OCI-LY3 (cell line): ENCODE data around the gene COL12A1.

ENCODE experiments used
- H2AFZ ChIP-seq: fragments of 200-600, 300-600 bp; shearing (Covaris generic); 2 replicates; pipeline ENCODE4 v1.6.0; 2014; ENCODE audit warnings: antibody characterized with exemption, low read depth, low read length
- H3K27ac ChIP-seq: fragments of 200-600, 300-600 bp; sonication (generic); 2 replicates; pipeline ENCODE4 v1.5.1; 2014; ENCODE audit warnings: mild to moderate bottlenecking, low read length, moderate library complexity, mixed read lengths
- H3K27me3 ChIP-seq: fragments of 200-600, 300-600 bp; sonication (generic); 2 replicates; pipeline ENCODE4 v1.6.1; 2014; ENCODE audit warnings: low read depth, low read length, mixed read lengths
- H3K36me3 ChIP-seq: fragments of 200-600, 300-600 bp; sonication (generic); replicated peaks from 2 replicates; pipeline ENCODE3; 2014; ENCODE audit warnings: low read depth, low read length, mixed read lengths
- H3K4me1 ChIP-seq: fragments of 300-600, 200-600 bp; sonication (generic); 2 replicates; pipeline ENCODE4 v1.6.1; 2014; ENCODE audit warnings: low read length, mixed read lengths
- H3K4me2 ChIP-seq: fragments of 200-600, 300-600 bp; sonication (generic); 2 replicates; pipeline ENCODE4 v1.6.1; 2014; ENCODE audit warnings: low read length, mixed read lengths
- H3K4me3 ChIP-seq: fragments of 300-600, 200-600 bp; sonication (generic); 2 replicates; pipeline ENCODE4 v1.5.1; 2014; ENCODE audit warnings: antibody characterized with exemption, mild to moderate bottlenecking, low read length, moderate library complexity
- H3K79me2 ChIP-seq: fragments of 300-600, 200-600 bp; shearing (Covaris generic); 2 replicates; pipeline ENCODE4 v1.6.1; 2014; ENCODE audit warnings: mild to moderate bottlenecking, low read length, mixed read lengths
- H3K9ac ChIP-seq: fragments of 300-600, 200-600 bp; shearing (Covaris generic); 2 replicates; pipeline ENCODE4 v1.6.0; 2014; ENCODE audit warnings: mild to moderate bottlenecking, low read length, moderate library complexity
- H3K9me3 ChIP-seq: fragments of 200-600, 300-600 bp; shearing (Covaris generic); 2 replicates; pipeline ENCODE4 v1.6.1; 2014; ENCODE audit warnings: low read length, mixed read lengths; ENCODE audit not compliant: insufficient read depth
- H4K20me1 ChIP-seq: fragments of 200-600, 300-600 bp; sonication (generic); 2 replicates; pipeline ENCODE4 v1.6.1; 2016; ENCODE audit warnings: low read length, mixed read lengths; ENCODE audit not compliant: insufficient read depth
- CTCF ChIP-seq: fragments of 200-600, 300-600 bp; sonication (generic); IDR thresholded peaks from 2 replicates; pipeline ENCODE4 v1.5.1; 2014; ENCODE audit warnings: antibody characterized with exemption, low read length, low read depth
- EZH2phosphoT487 ChIP-seq: fragments of 200-600 bp; shearing (Covaris generic); IDR thresholded peaks from 2 replicates; pipeline ENCODE4 v1.6.1; 2018; ENCODE audit warnings: antibody characterized with exemption, mixed run types, low read depth

COL12A1 gene

GRCh38 chr6:75169689-75170586 is 35.9 kb downstream of the COL12A1 start:
- no peaks in the 10 kb centered on the region for H3K9me3 ChIP-seq
- no peak overlapping the region for H2AFZ ChIP-seq
- H3K9ac ChIP-seq: no peak overlapping the region
- H3K4me2 ChIP-seq: no peak overlapping the region
- no peaks in the 10 kb centered on the region for H3K36me3 ChIP-seq
- no peak for TF ChIP-seq CTCF
- H3K4me1 ChIP-seq: no peaks in the 10 kb centered on the region
- H3K27me3 ChIP-seq: no peaks in the 10 kb centered on the region
- H3K27ac ChIP-seq: no peak overlapping the region
- H3K4me3 ChIP-seq: no peak overlapping the region
- H3K79me2 ChIP-seq: no peaks in the 10 kb centered on the region
- H4K20me1 ChIP-seq: no peaks in the 10 kb centered on the region

- Histone ChIP-seq H3K36me3 (no peaks in the 10 kb centered on the region), H2AFZ (no peak overlapping the region), H3K79me2 (no peaks in the 10 kb centered on the region), H3K4me3 (no peak overlapping the region), H3K27me3 (no peaks in the 10 kb centered on the region), H3K27ac (no peak overlapping the region), H4K20me1 (no peaks in the 10 kb centered on the region), H3K9me3 (no peaks in the 10 kb centered on the region), H3K9ac (no peak overlapping the region), H3K4me1 (no peaks in the 10 kb centered on the region), H3K4me2 (no peak overlapping the region)
- TF ChIP-seq EZH2phosphoT487: no peak
- TF ChIP-seq CTCF: no peak
These were observed 38.0 kb downstream of the COL12A1 start for GRCh38 chr6:75167851-75168250.

- Histone ChIP-seq H3K27ac (no peak overlapping the region), H3K4me1 (no peaks in the 10 kb centered on the region), H3K9ac (no peak overlapping the region), H3K4me2 (no peak overlapping the region), H4K20me1 (no peaks in the 10 kb centered on the region), H3K4me3 (no peak overlapping the region), H3K79me2 (no peaks in the 10 kb centered on the region), H3K9me3 (no peaks in the 10 kb centered on the region), H2AFZ (no peak overlapping the region), H3K27me3 (no peaks in the 10 kb centered on the region), H3K36me3 (no peaks in the 10 kb centered on the region)
- TF ChIP-seq EZH2phosphoT487: no peak
- no peak for TF ChIP-seq CTCF
These were observed 38.5 kb downstream of the COL12A1 start for GRCh38 chr6:75167325-75167724.

GRCh38 chr6:75166773-75167172 is 39.1 kb downstream of the COL12A1 start:
- H3K27me3 ChIP-seq: no peaks in the 10 kb centered on the region
- H3K36me3 ChIP-seq: no peaks in the 10 kb centered on the region
- no peak overlapping the region for H3K27ac ChIP-seq
- no peaks in the 10 kb centered on the region for H3K4me1 ChIP-seq
- H2AFZ ChIP-seq: no peak overlapping the region
- no peaks in the 10 kb centered on the region for H4K20me1 ChIP-seq
- H3K4me2 ChIP-seq: no peak overlapping the region
- H3K9ac ChIP-seq: no peak overlapping the region
- TF ChIP-seq CTCF (no peak), EZH2phosphoT487 (no peak)
- H3K9me3 ChIP-seq: no peaks in the 10 kb centered on the region
- H3K79me2 ChIP-seq: no peaks in the 10 kb centered on the region
- H3K4me3 ChIP-seq: no peak overlapping the region
